Activated naive CD4-positive, alpha-beta T cell treated with anti-CD3 and anti-CD28 coated beads, Interleukin-2, amount 50 U/mL, for 24 hours (primary cell): ENCODE measurements around the gene SSX1.
"Not testable (repeated sequence)": the region's sequence is repeated elsewhere in the genome, so short reads cannot be mapped to it uniquely, and the experiment has no call there.

Source experiments
- H3K27ac Mint-ChIP-seq: one replicate; pipeline ENCODE4 v1.8.0; 2021; ENCODE audit warnings: mild to moderate bottlenecking, mixed read lengths
- H3K27me3 Mint-ChIP-seq: one replicate; pipeline ENCODE4 v1.8.0; 2021; ENCODE audit warnings: mixed read lengths
- H3K36me3 Mint-ChIP-seq: one replicate; pipeline ENCODE4 v1.8.0; 2021; ENCODE audit warnings: mixed read lengths
- H3K4me1 Mint-ChIP-seq: one replicate; pipeline ENCODE4 v1.8.0; 2021; ENCODE audit warnings: mixed read lengths
- H3K4me3 Mint-ChIP-seq: one replicate; pipeline ENCODE4 v1.8.0; 2021; ENCODE audit warnings: mild to moderate bottlenecking, mixed read lengths
- H3K9me3 Mint-ChIP-seq: one replicate; pipeline ENCODE4 v1.8.0; 2021; ENCODE audit warnings: mixed read lengths

The SSX1 gene

DNA sequence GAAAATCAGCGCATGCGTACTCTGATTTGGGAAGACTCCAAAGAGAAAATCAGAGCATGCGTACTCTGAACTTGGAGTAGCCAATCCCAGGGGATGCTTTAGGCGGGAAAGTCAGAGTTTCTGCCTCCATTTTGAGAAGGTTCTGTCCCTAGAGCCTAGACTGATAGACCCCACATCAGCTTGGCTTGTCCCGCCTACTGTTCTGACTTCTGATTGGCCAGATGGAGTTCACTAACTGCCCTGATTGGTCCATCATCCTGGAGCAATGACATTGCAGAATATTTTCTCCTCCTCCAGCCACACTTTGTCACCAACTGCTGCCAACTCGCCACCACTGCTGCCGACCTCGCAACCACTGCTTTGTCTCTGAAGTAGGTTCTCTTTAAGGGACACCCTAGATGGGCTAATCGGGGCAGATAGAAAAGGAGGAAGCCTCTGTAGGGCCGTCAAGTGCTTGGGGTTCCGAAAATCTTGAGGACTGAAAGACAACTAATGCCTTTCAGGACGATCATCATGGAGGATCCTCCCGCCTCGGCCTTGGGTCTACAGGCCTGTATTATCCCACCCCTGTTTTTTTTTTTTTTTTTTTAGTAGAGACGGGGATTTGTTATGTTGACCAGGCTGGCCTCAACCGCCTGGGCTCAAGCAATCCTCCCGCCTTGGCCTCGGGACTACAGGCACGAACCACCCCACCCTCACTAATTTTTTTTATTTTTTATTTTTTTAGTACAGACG, at the start of gene SSX1:
SSX1 (plus strand) TSS at position 331 of the 735 bp plus-strand sequence. CDS start 1,850 bp downstream, outside the sequence.
- not testable (repeated sequence) for H3K27me3 Mint-ChIP-seq, H3K27ac Mint-ChIP-seq, H3K36me3 Mint-ChIP-seq, H3K9me3 Mint-ChIP-seq, H3K4me3 Mint-ChIP-seq, H3K4me1 Mint-ChIP-seq

DNA sequence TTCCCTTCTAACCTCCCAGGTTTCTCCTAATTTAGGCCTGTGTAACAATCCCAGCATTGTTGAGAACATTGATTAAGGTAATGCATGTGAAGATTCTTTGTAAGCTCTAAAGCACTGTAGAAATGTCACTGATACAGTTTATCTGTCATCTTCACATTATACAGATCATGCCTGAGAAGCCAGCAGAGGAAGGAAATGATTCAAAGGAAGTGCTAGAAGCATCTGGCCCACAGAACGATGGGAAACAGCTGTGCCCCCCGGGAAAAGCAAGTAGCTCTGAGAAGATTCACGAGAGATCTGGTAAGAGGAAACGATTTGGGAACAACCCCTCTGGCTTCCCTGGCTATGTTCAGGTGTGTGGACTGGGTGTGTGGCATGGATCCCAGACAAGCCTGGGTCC, 40.9 kb upstream of the SSX1 start:
- not testable (repeated sequence) for H3K27ac Mint-ChIP-seq, H3K4me3 Mint-ChIP-seq, H3K36me3 Mint-ChIP-seq, H3K27me3 Mint-ChIP-seq, H3K4me1 Mint-ChIP-seq, H3K9me3 Mint-ChIP-seq

DNA sequence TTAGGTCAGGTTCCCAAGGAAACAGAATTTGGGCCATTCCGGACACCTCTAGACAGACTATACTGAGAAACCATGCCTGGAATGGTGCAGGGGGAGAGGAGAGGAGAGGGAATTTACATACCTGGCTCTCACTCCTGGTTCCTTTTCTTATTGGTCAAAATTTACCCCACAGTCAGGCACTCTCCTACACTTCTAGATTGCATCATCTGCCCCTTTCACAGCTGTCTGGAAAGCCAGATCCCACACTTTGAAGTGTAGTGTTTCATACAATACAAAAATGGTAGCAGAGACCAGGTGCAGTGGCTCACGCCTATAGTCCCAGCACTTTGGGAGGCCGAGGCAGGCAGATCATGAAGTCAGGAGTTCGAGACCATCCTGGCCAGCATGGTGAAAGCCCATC, 31.0 kb upstream of the SSX1 start:
- not testable (repeated sequence) for H3K9me3 Mint-ChIP-seq, H3K27me3 Mint-ChIP-seq, H3K4me3 Mint-ChIP-seq, H3K36me3 Mint-ChIP-seq, H3K4me1 Mint-ChIP-seq, H3K27ac Mint-ChIP-seq

- H3K4me3 Mint-ChIP-seq, H3K27ac Mint-ChIP-seq, H3K36me3 Mint-ChIP-seq, H3K4me1 Mint-ChIP-seq, H3K9me3 Mint-ChIP-seq, H3K27me3 Mint-ChIP-seq: not testable (repeated sequence)
Observed at GRCh38 chrX:48252945-48253344, 2.2 kb upstream of the SSX1 start.

- H3K4me1 Mint-ChIP-seq, H3K27me3 Mint-ChIP-seq, H3K27ac Mint-ChIP-seq, H3K9me3 Mint-ChIP-seq, H3K36me3 Mint-ChIP-seq, H3K4me3 Mint-ChIP-seq: not testable (repeated sequence)
Observed at GRCh38 chrX:48274365-48274764, 19.2 kb downstream of the SSX1 start.

DNA sequence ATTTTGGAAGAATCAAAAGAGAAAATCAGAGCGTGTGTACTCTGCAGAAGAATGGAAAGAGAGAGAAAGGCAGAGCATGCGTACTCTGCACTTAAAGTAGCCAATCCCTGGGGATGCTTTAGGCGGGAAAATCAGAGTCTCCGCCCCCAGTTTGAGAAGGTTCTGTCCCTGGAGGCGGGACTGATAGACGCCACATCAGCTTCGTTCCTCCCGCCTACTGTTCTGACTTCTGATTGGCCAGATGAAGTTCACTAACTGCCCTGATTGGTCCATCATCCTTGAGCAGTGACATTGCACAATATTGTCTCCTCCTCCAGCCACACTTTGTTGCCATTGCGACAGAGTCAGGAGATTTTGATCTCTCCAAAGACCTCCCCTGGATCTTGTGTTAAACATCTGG, 23.8 kb downstream of the SSX1 start:
- Mint-ChIP-seq H3K36me3 (no peaks in the 10 kb centered on the region), H3K4me3 (no peak overlapping the region), H3K4me1 (no peaks in the 10 kb centered on the region), H3K27me3 (no peaks in the 10 kb centered on the region), H3K27ac (peak overlapping the region; percentile 41), H3K9me3 (no peaks in the 10 kb centered on the region)

DNA sequence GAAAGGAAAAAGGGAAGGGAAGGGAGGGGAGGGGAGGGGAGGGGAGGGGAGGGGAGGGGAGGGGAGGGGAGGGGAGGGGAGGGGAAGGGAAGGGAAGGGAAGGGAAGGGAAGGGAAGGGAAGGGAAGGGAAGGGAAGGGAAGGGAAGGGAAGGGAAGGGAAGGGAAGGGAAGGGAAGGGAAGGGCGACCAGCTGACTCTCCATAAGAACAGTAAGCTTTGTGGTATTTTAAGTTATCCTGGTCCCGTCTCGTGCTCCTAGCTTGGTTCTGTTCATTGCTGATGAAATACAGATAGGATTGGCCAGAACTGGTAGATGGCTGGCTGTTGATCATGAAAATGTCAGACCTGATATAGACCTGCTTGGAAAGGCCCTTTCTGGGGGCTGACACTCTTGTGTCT, 25.5 kb downstream of the SSX1 start:
- not testable (repeated sequence) for H3K27ac Mint-ChIP-seq

GRCh38 chrX:48306175-48306574, 51.0 kb downstream of the SSX1 start:
- Mint-ChIP-seq H3K27me3 (peaks cover 1% of the 10 kb centered on the region), H3K9me3 (no peaks in the 10 kb centered on the region), H3K36me3 (no peaks in the 10 kb centered on the region), H3K4me3 (no peak overlapping the region), H3K27ac (no peak overlapping the region), H3K4me1 (no peaks in the 10 kb centered on the region)

More for the DNA sequence above, 25.5 kb downstream of the SSX1 start:
- H3K27me3 Mint-ChIP-seq, H3K36me3 Mint-ChIP-seq, H3K4me3 Mint-ChIP-seq, H3K4me1 Mint-ChIP-seq, H3K9me3 Mint-ChIP-seq: not testable (repeated sequence)

DNA sequence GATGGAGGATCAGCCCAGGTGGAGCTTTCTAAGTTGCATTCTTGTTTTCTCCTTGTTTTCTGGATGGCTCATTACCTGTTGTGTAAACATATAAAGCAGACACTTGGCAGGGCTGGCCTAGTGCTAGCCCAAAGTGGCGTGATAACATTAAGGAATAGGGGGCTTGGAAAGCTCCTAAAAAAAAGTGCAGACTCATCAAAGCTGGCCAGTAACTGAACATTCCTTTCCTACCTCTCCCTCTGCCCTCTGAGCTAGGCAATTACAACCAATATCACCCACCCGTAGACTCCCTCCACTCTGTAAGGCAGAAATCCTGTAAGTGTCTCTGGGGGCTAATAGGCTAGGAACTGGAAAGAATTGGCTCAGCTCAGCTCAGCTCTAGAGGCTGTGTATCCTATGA, 58.8 kb downstream of the SSX1 start:
- not testable (repeated sequence) for H3K9me3 Mint-ChIP-seq, H3K4me1 Mint-ChIP-seq, H3K4me3 Mint-ChIP-seq, H3K27ac Mint-ChIP-seq, H3K27me3 Mint-ChIP-seq, H3K36me3 Mint-ChIP-seq
